T-helper 1 cell treated with Interleukin-12 subunit alpha and Interleukin-12 subunit beta and Interleukin-4 antibody, amounts not matched to agents 30 μg/mL and 1 μg/mL, for 36 hours (primary cell): ENCODE data around the gene GSTT2.

Source experiments
- H3K27ac Mint-ChIP-seq: one replicate; pipeline ENCODE4 v1.8.0; 2021; ENCODE audit warnings: mild to moderate bottlenecking, mixed read lengths
- H3K27me3 Mint-ChIP-seq: one replicate; pipeline ENCODE4 v1.8.0; 2021; ENCODE audit warnings: low read depth, mixed read lengths
- H3K36me3 Mint-ChIP-seq: one replicate; pipeline ENCODE4 v1.8.0; 2021; ENCODE audit warnings: low read depth, mixed read lengths
- H3K4me1 Mint-ChIP-seq: one replicate; pipeline ENCODE4 v1.8.0; 2021; ENCODE audit warnings: low read depth, mixed read lengths
- H3K4me3 Mint-ChIP-seq: one replicate; pipeline ENCODE4 v1.8.0; 2021; ENCODE audit warnings: mild to moderate bottlenecking, moderate library complexity, mixed read lengths
- H3K9me3 Mint-ChIP-seq: one replicate; pipeline ENCODE4 v1.8.0; 2021; ENCODE audit warnings: mixed read lengths

GSTT2 gene

DNA sequence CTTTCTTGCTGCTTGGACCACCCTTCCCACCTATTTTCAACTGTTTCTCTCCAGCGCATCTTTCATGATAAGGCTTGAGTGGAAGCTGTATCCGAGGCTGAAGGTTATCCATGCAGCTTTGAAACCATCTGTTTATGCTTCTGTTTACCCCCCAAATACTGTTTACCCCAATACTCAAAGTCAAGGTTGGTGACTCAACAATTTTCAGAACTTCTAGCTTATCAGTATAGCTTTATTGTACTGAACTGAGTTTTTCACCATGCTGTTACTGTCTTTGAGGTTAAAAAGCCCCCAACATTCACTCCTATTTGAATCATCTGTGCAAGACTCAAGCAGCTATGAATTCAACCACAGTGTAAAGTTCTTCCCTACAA lies 30.1 kb downstream of the GSTT2 start:
- Mint-ChIP-seq H3K36me3 (peaks cover 3% of the 10 kb centered on the region), H3K27me3 (no peaks in the 10 kb centered on the region), H3K27ac (peak overlapping the region; percentile 61), H3K4me1 (peaks cover 24% of the 10 kb centered on the region), H3K4me3 (peak overlapping the region; percentile 20), H3K9me3 (no peaks in the 10 kb centered on the region)

DNA sequence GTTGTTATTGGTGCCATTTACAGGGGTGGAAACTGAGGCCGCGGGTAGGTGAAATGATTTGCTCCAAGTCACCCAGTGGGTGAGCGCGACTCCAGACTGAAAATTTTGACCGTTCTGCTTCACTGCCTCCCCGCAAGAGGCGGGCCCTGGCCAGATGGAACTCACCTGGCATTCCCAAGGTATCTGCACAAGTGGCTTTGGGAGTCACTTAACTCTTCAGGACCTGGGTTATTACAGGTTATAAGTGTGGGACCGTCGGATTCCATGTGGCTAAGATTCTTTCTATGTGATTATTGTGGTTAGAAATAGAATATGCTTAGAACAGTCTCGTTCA lies 31.8 kb downstream of the GSTT2 start:
- Mint-ChIP-seq H3K9me3 (no peaks in the 10 kb centered on the region), H3K27me3 (no peaks in the 10 kb centered on the region), H3K27ac (peak overlapping the region; percentile 97), H3K4me3 (peak overlapping the region; percentile 97), H3K36me3 (peaks cover 6% of the 10 kb centered on the region), H3K4me1 (peaks cover 28% of the 10 kb centered on the region)

DNA sequence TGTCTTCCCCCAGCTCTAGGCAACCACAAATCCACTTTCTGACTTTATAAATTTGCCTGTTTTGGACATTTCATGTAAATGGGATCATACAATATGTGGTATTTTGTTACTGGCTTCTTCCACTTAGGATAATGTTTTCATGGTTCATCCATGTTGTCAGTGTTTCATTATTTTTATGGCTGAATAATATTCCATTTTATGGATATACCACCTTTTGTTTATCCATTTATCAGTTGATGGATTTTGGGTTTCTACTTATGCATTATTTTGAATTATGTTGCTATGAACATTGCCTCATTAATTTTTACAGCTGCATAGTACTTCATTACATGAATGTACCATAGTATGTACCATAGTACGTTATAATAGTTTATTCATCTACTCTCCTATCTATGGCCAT lies 36.2 kb downstream of the GSTT2 start:
- Mint-ChIP-seq H3K27me3 (no peaks in the 10 kb centered on the region), H3K4me1 (peaks cover 24% of the 10 kb centered on the region), H3K36me3 (peaks cover 13% of the 10 kb centered on the region), H3K9me3 (no peaks in the 10 kb centered on the region), H3K4me3 (no peak overlapping the region), H3K27ac (no peak overlapping the region)

DNA sequence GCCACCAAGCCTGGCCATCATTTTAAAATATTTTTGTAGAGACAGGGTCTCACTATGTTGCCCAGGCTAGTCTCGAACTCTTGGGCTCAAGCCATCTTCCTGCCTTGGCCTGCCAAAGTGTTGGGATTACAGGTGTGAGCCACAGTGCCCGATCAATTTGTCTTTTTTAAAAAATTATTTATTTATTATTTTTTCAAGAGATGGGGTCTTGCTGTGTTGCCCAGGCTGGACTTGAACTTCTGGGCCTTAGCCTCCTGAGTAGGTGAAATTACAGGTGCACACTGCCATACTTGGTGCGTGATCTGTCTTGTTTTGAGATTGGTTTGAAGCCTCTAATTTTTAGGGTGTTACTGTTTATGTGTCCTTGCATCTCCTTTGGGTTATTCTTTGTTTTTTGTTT lies 41.4 kb downstream of the GSTT2 start:
- H3K9me3 Mint-ChIP-seq: no peaks in the 10 kb centered on the region
- peaks cover 25% of the 10 kb centered on the region for H3K36me3 Mint-ChIP-seq
- H3K27ac Mint-ChIP-seq: no peak overlapping the region
- no peaks in the 10 kb centered on the region for H3K27me3 Mint-ChIP-seq
- H3K4me3 Mint-ChIP-seq: no peak overlapping the region
- H3K4me1 Mint-ChIP-seq: peaks cover 27% of the 10 kb centered on the region

- peaks cover 28% of the 10 kb centered on the region for H3K36me3 Mint-ChIP-seq
- H3K27ac Mint-ChIP-seq: no peak overlapping the region
- no peak overlapping the region for H3K4me3 Mint-ChIP-seq
- H3K4me1 Mint-ChIP-seq: peaks cover 30% of the 10 kb centered on the region
- no peaks in the 10 kb centered on the region for H3K27me3 Mint-ChIP-seq
- H3K9me3 Mint-ChIP-seq: no peaks in the 10 kb centered on the region
Measured at GRCh38 chr22:24023204-24023789, 43.4 kb downstream of the GSTT2 start.

- no peaks in the 10 kb centered on the region for H3K27me3 Mint-ChIP-seq
Measured at GRCh38 chr22:24024354-24024753, 44.4 kb downstream of the GSTT2 start.

GRCh38 chr22:24025475-24025874 lies 45.5 kb downstream of the GSTT2 start:
- Mint-ChIP-seq H3K9me3 (no peaks in the 10 kb centered on the region), H3K4me1 (peaks cover 32% of the 10 kb centered on the region), H3K4me3 (no peak overlapping the region)

More at GRCh38 chr22:24024354-24024753, 44.4 kb downstream of the GSTT2 start:
- Mint-ChIP-seq H3K4me1 (peaks cover 32% of the 10 kb centered on the region), H3K9me3 (no peaks in the 10 kb centered on the region), H3K27ac (no peak overlapping the region), H3K4me3 (no peak overlapping the region), H3K36me3 (peaks cover 27% of the 10 kb centered on the region)

DNA sequence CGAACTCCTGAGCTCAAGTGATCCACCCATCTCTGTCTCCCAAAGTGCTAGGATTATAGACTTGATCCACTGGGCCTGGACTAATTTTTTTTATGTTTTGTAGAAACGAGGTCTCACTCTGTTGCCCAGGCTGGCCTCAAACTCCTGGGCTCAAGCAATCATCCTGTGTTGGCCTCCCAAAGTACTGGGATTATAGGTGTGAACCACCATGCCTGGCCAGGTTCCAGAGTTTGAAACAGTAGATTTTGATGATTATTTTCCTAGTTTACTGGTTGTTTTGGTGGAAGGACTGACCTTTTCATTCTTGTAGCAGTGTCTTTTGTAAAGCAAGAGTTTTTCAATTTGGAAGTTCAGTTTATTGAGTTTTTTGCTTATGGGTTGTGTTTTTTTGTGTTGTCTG lies 46.1 kb downstream of the GSTT2 start:
- Mint-ChIP-seq H3K36me3 (peaks cover 27% of the 10 kb centered on the region), H3K4me3 (no peak overlapping the region), H3K27me3 (no peaks in the 10 kb centered on the region), H3K4me1 (peaks cover 32% of the 10 kb centered on the region), H3K9me3 (no peaks in the 10 kb centered on the region), H3K27ac (no peak overlapping the region)

More at GRCh38 chr22:24025475-24025874, 45.5 kb downstream of the GSTT2 start:
- Mint-ChIP-seq H3K36me3 (peaks cover 27% of the 10 kb centered on the region), H3K27ac (no peak overlapping the region), H3K27me3 (no peaks in the 10 kb centered on the region)

DNA sequence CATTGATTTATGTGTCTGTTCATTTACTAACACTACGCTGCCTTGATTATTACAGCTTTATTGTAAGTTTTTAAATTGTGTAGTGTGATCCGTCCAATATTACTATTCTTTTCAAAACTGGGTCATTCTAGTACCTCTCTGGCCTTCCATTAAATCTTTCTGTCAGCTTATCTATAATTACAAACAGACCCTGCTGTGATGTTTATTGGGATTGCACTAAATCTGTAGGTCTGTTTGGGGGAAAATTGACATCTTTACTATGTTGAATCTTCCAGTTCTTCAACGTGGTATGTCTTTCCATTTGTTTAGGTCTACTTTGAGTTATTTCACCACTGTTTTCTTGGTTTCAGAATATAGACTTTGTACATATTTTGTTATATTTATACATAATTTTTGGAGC lies 46.8 kb downstream of the GSTT2 start:
- H3K4me3 Mint-ChIP-seq: no peak overlapping the region
- no peaks in the 10 kb centered on the region for H3K27me3 Mint-ChIP-seq
- H3K36me3 Mint-ChIP-seq: peaks cover 27% of the 10 kb centered on the region
- H3K4me1 Mint-ChIP-seq: peaks cover 34% of the 10 kb centered on the region
- H3K27ac Mint-ChIP-seq: no peak overlapping the region
- H3K9me3 Mint-ChIP-seq: no peaks in the 10 kb centered on the region

- Mint-ChIP-seq H3K9me3 (no peaks in the 10 kb centered on the region), H3K4me1 (peaks cover 30% of the 10 kb centered on the region), H3K27ac (no peak overlapping the region), H3K36me3 (peaks cover 23% of the 10 kb centered on the region), H3K4me3 (no peak overlapping the region), H3K27me3 (no peaks in the 10 kb centered on the region)
Measured at GRCh38 chr22:24027389-24027975, 47.5 kb downstream of the GSTT2 start.

GRCh38 chr22:24027991-24028390 lies 48.1 kb downstream of the GSTT2 start:
- Mint-ChIP-seq H3K27ac (no peak overlapping the region), H3K4me1 (peaks cover 26% of the 10 kb centered on the region), H3K9me3 (no peaks in the 10 kb centered on the region), H3K4me3 (no peak overlapping the region), H3K27me3 (no peaks in the 10 kb centered on the region), H3K36me3 (peaks cover 23% of the 10 kb centered on the region)

DNA sequence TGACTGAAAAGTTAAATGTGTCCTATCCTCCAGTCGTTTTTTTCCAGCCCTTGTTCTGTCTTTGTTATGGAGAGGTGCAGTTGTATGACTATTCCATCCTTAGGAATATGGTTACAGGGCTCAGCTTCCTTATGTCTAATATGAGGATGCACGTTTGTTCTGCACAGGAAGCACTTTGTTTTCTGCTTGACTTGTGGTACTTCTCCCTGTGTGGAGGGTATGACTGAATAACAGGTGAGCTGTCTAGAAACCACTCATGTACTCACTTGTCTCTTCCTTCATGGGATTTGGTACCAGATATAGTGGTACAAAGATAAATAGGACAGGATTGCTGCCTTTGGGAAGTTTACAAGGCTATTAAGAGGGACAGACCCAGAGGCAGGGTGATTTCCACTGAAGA lies 48.6 kb downstream of the GSTT2 start:
- peaks cover 20% of the 10 kb centered on the region for H3K4me1 Mint-ChIP-seq
- H3K36me3 Mint-ChIP-seq: peaks cover 23% of the 10 kb centered on the region
- no peaks in the 10 kb centered on the region for H3K9me3 Mint-ChIP-seq
- no peak overlapping the region for H3K27ac Mint-ChIP-seq
- H3K27me3 Mint-ChIP-seq: no peaks in the 10 kb centered on the region
- no peak overlapping the region for H3K4me3 Mint-ChIP-seq

DNA sequence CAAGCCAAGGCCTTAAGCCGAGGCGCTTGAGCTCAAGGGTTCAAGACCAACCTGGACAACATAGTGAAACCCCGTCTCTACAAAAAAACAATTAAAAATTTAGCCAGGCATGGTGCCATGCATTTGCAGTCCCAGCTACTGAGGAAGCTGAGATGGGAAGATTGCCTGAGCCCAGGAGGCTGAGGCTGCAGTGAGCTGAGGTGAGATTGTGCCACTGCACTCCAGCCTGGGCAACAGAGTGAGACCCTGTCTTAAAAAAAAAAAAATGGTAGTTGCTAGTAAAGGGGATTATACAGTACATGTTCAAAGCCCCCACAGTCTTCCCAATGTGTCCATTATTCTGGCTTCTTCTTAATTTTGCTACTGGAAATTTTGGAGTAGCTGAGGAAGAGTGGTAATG lies 49.4 kb downstream of the GSTT2 start:
- Mint-ChIP-seq H3K27ac (no peak overlapping the region), H3K36me3 (peaks cover 21% of the 10 kb centered on the region), H3K4me1 (peaks cover 18% of the 10 kb centered on the region), H3K4me3 (no peak overlapping the region), H3K27me3 (no peaks in the 10 kb centered on the region), H3K9me3 (no peaks in the 10 kb centered on the region)

GRCh38 chr22:24030186-24030702 lies 50.3 kb downstream of the GSTT2 start:
- no peak overlapping the region for H3K27ac Mint-ChIP-seq
- H3K9me3 Mint-ChIP-seq: no peaks in the 10 kb centered on the region
- no peak overlapping the region for H3K4me3 Mint-ChIP-seq
- no peaks in the 10 kb centered on the region for H3K27me3 Mint-ChIP-seq
- H3K4me1 Mint-ChIP-seq: peaks cover 15% of the 10 kb centered on the region
- H3K36me3 Mint-ChIP-seq: peaks cover 14% of the 10 kb centered on the region
